ENCODE measurements around the gene SMC1B.

Gene SMC1B

DNA sequence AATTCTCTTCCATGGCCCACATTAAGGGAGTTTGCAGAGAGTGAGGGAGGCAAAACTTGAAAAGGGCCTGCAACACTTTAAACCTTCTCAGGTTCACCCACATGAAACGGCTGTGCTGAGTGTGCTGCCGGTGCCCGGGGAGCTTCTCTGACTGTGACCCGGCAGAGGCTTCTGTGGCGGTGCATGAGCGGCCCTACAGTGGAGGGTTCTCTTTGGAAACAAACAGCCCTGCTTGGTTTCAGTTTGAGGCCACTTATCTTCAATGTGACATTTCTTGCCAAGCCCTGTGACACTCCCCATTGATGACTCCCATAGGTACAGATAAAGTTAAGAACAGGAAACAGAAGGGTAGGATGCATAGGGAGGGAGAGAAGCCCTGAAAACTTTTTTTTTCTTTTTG lies 71.9 kb downstream of the SMC1B start:
- H3K27ac ChIP-seq, result no peak overlapping the region
- TF ChIP-seq, protein P1, sequence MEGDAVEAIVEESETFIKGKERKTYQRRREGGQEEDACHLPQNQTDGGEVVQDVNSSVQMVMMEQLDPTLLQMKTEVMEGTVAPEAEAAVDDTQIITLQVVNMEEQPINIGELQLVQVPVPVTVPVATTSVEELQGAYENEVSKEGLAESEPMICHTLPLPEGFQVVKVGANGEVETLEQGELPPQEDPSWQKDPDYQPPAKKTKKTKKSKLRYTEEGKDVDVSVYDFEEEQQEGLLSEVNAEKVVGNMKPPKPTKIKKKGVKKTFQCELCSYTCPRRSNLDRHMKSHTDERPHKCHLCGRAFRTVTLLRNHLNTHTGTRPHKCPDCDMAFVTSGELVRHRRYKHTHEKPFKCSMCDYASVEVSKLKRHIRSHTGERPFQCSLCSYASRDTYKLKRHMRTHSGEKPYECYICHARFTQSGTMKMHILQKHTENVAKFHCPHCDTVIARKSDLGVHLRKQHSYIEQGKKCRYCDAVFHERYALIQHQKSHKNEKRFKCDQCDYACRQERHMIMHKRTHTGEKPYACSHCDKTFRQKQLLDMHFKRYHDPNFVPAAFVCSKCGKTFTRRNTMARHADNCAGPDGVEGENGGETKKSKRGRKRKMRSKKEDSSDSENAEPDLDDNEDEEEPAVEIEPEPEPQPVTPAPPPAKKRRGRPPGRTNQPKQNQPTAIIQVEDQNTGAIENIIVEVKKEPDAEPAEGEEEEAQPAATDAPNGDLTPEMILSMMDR (conservative IDR thresholded peaks at IDR 0.05), result no peak
- TF ChIP-seq ZFX (IDR thresholded peaks at IDR 0.05), result no peak

GRCh38 chr22:45340323-45340722 lies 73.1 kb downstream of the SMC1B start:
- H3K27ac ChIP-seq, result no peak overlapping the region
- no peak for TF ChIP-seq ZFX (IDR thresholded peaks at IDR 0.05)
- TF ChIP-seq, protein P1 (conservative IDR thresholded peaks at IDR 0.05), result no peak

- H3K27ac ChIP-seq, result no peak overlapping the region
- no peak for TF ChIP-seq ZFX (IDR thresholded peaks at IDR 0.05)
- TF ChIP-seq, protein P1 (conservative IDR thresholded peaks at IDR 0.05), result no peak
Measured at GRCh38 chr22:45338795-45339194, 74.6 kb downstream of the SMC1B start.

DNA sequence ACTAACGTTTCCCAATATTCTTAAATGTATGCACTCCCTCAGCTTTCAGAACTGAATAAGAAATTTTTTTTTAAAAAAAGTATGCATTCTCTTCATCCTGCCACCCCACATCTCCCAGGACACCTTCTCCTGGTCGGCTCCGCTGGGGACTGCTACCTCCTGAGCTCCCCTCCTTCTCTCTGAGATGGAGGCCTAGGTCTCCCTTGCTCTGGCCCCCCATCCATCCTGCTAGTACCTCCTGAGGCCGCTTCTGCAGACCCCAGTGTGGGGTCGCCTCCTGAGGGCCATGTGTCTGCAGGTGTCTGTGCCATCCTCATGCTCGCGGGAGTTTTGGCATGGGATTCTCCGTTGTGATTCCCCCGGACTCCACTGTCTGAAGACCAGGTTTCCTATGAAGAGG lies 75.9 kb downstream of the SMC1B start:
- TF ChIP-seq, protein P1 (conservative IDR thresholded peaks at IDR 0.05), result no peak
- no peak for TF ChIP-seq ZFX (IDR thresholded peaks at IDR 0.05)
- peak overlapping the region; percentile 94 for H3K27ac ChIP-seq

DNA sequence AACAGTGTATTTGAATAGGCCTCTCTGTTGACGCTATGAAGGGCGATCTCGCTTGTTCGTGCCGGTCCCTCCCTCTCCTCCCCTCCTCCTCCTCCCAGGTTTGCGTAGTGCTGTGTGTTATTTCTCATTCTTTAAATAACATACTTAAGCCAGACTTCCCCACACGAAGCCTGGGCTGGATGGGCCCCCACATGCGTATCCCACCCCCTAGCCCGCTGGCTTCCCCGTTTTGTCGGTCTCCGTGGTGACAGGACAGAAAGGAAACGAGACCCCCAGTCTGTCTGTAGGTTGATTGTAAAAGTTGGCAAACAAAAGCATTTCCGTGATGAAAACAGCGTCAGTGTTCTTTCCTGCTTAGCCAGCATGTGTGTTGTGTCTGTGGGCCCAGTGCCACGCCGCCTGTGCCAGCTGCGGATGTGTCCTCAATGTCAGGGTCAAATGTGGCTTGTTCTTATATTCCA lies 76.4 kb downstream of the SMC1B start:
- peak overlapping the region; percentile 94 for H3K27ac ChIP-seq
- TF ChIP-seq ZFX (IDR thresholded peaks at IDR 0.05), result no peak
- TF ChIP-seq, protein P1 (conservative IDR thresholded peaks at IDR 0.05), result no peak

GRCh38 chr22:45335854-45336522 lies 77.4 kb downstream of the SMC1B start:
- H3K27ac ChIP-seq, result peak overlapping the region; percentile 94
- no peak for TF ChIP-seq ZFX (IDR thresholded peaks at IDR 0.05)
- TF ChIP-seq, protein P1 (conservative IDR thresholded peaks at IDR 0.05), result no peak

DNA sequence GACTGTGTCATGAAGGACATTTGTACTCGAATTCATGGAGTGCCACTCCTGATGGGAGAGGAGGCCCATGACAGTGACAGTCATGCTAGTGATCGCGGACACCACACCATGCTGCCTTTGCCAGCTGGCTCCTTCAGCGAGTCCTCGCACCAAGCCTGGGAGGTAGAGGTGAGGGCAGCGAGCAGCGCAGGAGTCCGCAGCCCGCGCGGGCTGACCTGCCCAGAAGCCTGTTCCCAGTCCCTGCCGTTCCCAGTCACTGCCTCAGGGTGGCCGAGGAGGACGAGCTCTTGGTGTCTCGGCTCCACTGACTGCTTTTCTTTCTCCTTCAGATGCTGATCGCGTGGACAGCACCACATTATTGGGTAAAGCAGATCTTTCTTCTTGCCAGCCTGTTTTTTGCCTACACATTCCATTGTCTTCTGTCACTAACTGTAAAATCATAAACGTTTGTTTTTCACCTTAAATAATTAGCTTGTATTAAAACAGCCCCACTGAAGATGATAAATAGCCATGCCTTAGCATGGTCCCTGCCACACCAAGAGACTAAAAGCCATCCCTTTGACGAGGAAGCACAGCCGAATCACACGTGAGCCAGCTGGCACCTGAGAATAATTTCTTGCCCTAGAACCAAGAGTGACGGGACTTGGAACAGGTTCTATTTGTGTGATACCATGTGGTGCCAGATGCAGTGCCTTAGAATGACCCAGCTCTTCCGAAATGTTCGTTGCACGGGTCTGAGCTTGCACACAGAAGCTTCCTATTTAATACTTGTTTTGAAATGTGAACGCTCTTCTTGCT lies 78.2 kb downstream of the SMC1B start:
- TF ChIP-seq ZFX (IDR thresholded peaks at IDR 0.05), result no peak
- TF ChIP-seq, protein P1 (conservative IDR thresholded peaks at IDR 0.05), result no peak; the same call in 1 of the 2 replicates
- peak overlapping the region; percentile 94 for H3K27ac ChIP-seq
